ENCODE data around the gene TMEM59. TPM values are rescaled to one million over a fixed set of nuclear protein-coding genes. Genes with fewer than 3 reads are reported as not detected.
A peak's percentile ranks its signal among the peaks of the same experiment; 100 is the strongest.
"Not testable (repeated sequence)": the region's sequence is repeated elsewhere in the genome, so short reads cannot be mapped to it uniquely, and the experiment has no call there.

The TMEM59 gene
- total RNA-seq, 2 donors from 2014 or later: 132 to 164 TPM

- ATAC-seq: no peak
- H3K27ac Mint-ChIP-seq: no peak overlapping the region
- no peaks in the 10 kb centered on the region for H3K36me3 Mint-ChIP-seq
Observed at GRCh38 chr1:54004481-54005049, 48.4 kb downstream of the TMEM59 start.

GRCh38 chr1:54003750-54004480, 49.1 kb downstream of the TMEM59 start:
- H3K27ac Mint-ChIP-seq, ATAC-seq, H3K9me3 Mint-ChIP-seq, H3K36me3 Mint-ChIP-seq: not testable (repeated sequence)
- DNase-seq (ENCODE audit: low spot score in 2 of 2): peak in 1 of 2 donors; percentile 45

More at GRCh38 chr1:54004481-54005049, 48.4 kb downstream of the TMEM59 start:
- H3K9me3 Mint-ChIP-seq: no peaks in the 10 kb centered on the region
- DNase-seq (ENCODE audit: low spot score in 2 of 2): peak in 1 of 2 donors; percentile 21

GRCh38 chr1:54003249-54003646, 49.8 kb downstream of the TMEM59 start:
- Mint-ChIP-seq H3K9me3 (no peaks in the 10 kb centered on the region), H3K27ac (no peak overlapping the region), H3K36me3 (no peaks in the 10 kb centered on the region)
- ATAC-seq: no peak
- DNase-seq (ENCODE audit: low spot score in 2 of 2): peak in 1 of 2 donors; percentile 11

GRCh38 chr1:54002544-54003248, 50.3 kb downstream of the TMEM59 start:
- Mint-ChIP-seq H3K27ac (no peak overlapping the region), H3K9me3 (no peaks in the 10 kb centered on the region)

GRCh38 chr1:54001591-54001990, 51.4 kb downstream of the TMEM59 start:
- Mint-ChIP-seq H3K36me3 (no peaks in the 10 kb centered on the region), H3K27ac (no peak overlapping the region), H3K9me3 (no peaks in the 10 kb centered on the region)
- DNase-seq (ENCODE audit: low spot score in 2 of 2) (no peak), ATAC-seq (no peak)

More at GRCh38 chr1:54002544-54003248, 50.3 kb downstream of the TMEM59 start:
- H3K36me3 Mint-ChIP-seq: no peaks in the 10 kb centered on the region
- ATAC-seq (no peak), DNase-seq (ENCODE audit: low spot score in 2 of 2) (peak in 1 of 2 donors; percentile 14)

- no peak for DNase-seq (ENCODE audit: low spot score in 2 of 2)
- H3K36me3 Mint-ChIP-seq: no peaks in the 10 kb centered on the region
- H3K27ac Mint-ChIP-seq: no peak overlapping the region
- no peak for ATAC-seq
- no peaks in the 10 kb centered on the region for H3K9me3 Mint-ChIP-seq
Observed at GRCh38 chr1:53999920-54000319, 53.1 kb downstream of the TMEM59 start.

GRCh38 chr1:53998223-53998622, 54.8 kb downstream of the TMEM59 start:
- Mint-ChIP-seq H3K27ac (no peak overlapping the region), H3K9me3 (no peaks in the 10 kb centered on the region), H3K36me3 (no peaks in the 10 kb centered on the region)
- ATAC-seq (no peak), DNase-seq (ENCODE audit: low spot score in 2 of 2) (peak in 1 of 2 donors; percentile 26)

- no peaks in the 10 kb centered on the region for H3K9me3 Mint-ChIP-seq
- DNase-seq (ENCODE audit: low spot score in 2 of 2): no peak
- ATAC-seq: no peak
- H3K36me3 Mint-ChIP-seq: no peaks in the 10 kb centered on the region
- no peak overlapping the region for H3K27ac Mint-ChIP-seq
Observed at GRCh38 chr1:53995683-53996082, 57.3 kb downstream of the TMEM59 start.

GRCh38 chr1:53994516-53994915, 58.5 kb downstream of the TMEM59 start:
- H3K36me3 Mint-ChIP-seq; DNase-seq (ENCODE audit: low spot score in 2 of 2); H3K27ac Mint-ChIP-seq; H3K9me3 Mint-ChIP-seq; ATAC-seq: not testable (repeated sequence)

GRCh38 chr1:53992085-53992874, 60.7 kb downstream of the TMEM59 start:
- no peaks in the 10 kb centered on the region for H3K9me3 Mint-ChIP-seq
- DNase-seq (ENCODE audit: low spot score in 2 of 2) (no peak), ATAC-seq (no peak)
- no peaks in the 10 kb centered on the region for H3K36me3 Mint-ChIP-seq
- H3K27ac Mint-ChIP-seq: no peak overlapping the region

GRCh38 chr1:53987880-53988279, 65.1 kb downstream of the TMEM59 start:
- ATAC-seq (peak; percentile 81 to 95), DNase-seq (ENCODE audit: low spot score in 2 of 2) (no peak)
- Mint-ChIP-seq H3K36me3 (no peaks in the 10 kb centered on the region), H3K27ac (no peak overlapping the region), H3K9me3 (no peaks in the 10 kb centered on the region)

- Mint-ChIP-seq H3K9me3 (no peaks in the 10 kb centered on the region), H3K36me3 (no peaks in the 10 kb centered on the region), H3K27ac (no peak overlapping the region)
- no peak for ATAC-seq
- no peak for DNase-seq (ENCODE audit: low spot score in 2 of 2)
Observed at GRCh38 chr1:53986458-53986857, 66.5 kb downstream of the TMEM59 start.

- Mint-ChIP-seq H3K27ac (no peak overlapping the region), H3K9me3 (no peaks in the 10 kb centered on the region)
Observed at GRCh38 chr1:53984726-53985125, 68.3 kb downstream of the TMEM59 start.

GRCh38 chr1:53982763-53983104, 70.3 kb downstream of the TMEM59 start:
- Mint-ChIP-seq H3K9me3 (no peaks in the 10 kb centered on the region), H3K36me3 (no peaks in the 10 kb centered on the region), H3K27ac (no peak overlapping the region)
- ATAC-seq (no peak), DNase-seq (ENCODE audit: low spot score in 2 of 2) (no peak)

More at GRCh38 chr1:53984726-53985125, 68.3 kb downstream of the TMEM59 start:
- ATAC-seq (no peak), DNase-seq (ENCODE audit: low spot score in 2 of 2) (no peak)
- H3K36me3 Mint-ChIP-seq: no peaks in the 10 kb centered on the region

- no peak for ATAC-seq
- H3K27ac Mint-ChIP-seq: no peak overlapping the region
- no peaks in the 10 kb centered on the region for H3K9me3 Mint-ChIP-seq
- no peaks in the 10 kb centered on the region for H3K36me3 Mint-ChIP-seq
- DNase-seq (ENCODE audit: low spot score in 2 of 2): no peak
Observed at GRCh38 chr1:53982034-53982762, 70.8 kb downstream of the TMEM59 start.

GRCh38 chr1:53981220-53981619, 71.8 kb downstream of the TMEM59 start:
- Mint-ChIP-seq H3K36me3 (no peaks in the 10 kb centered on the region), H3K27ac (no peak overlapping the region), H3K9me3 (no peaks in the 10 kb centered on the region)
- ATAC-seq: no peak
- no peak for DNase-seq (ENCODE audit: low spot score in 2 of 2)
